Measurements from ENCODE around the gene CRHR1.

CRHR1 gene

GRCh38 chr17:45756266-45756991 is 27.7 kb upstream of the CRHR1 start:
- DNase-seq = no peak

GRCh38 chr17:45757431-45758218 is 26.5 kb upstream of the CRHR1 start:
- in situ Hi-C loops (cut with HindIII; ENCODE audit: low pct_ligation_motif_present, low pct_unique_long_range_greater_than_20kb, low sequenced_read_pairs) = no loop called here
- no peak for DNase-seq

More at GRCh38 chr17:45756266-45756991, 27.7 kb upstream of the CRHR1 start:
- in situ Hi-C loops (cut with HindIII; ENCODE audit: low pct_ligation_motif_present, low pct_unique_long_range_greater_than_20kb, low sequenced_read_pairs) = no loop called here

GRCh38 chr17:45758544-45758943 is 25.6 kb upstream of the CRHR1 start:
- in situ Hi-C loops (cut with HindIII; ENCODE audit: low pct_ligation_motif_present, low pct_unique_long_range_greater_than_20kb, low sequenced_read_pairs) = no loop called here
- no peak for DNase-seq

GRCh38 chr17:45759761-45760160 is 24.4 kb upstream of the CRHR1 start:
- DNase-seq = no peak
- in situ Hi-C loops (cut with HindIII; ENCODE audit: low pct_ligation_motif_present, low pct_unique_long_range_greater_than_20kb, low sequenced_read_pairs) = no loop called here

- DNase-seq = no peak
- in situ Hi-C loops (cut with HindIII; ENCODE audit: low pct_ligation_motif_present, low pct_unique_long_range_greater_than_20kb, low sequenced_read_pairs) = no loop called here
These were observed 22.1 kb upstream of the CRHR1 start for GRCh38 chr17:45761957-45762565.

- no peak for DNase-seq
- in situ Hi-C loops (cut with HindIII; ENCODE audit: low pct_ligation_motif_present, low pct_unique_long_range_greater_than_20kb, low sequenced_read_pairs) = no loop called here
These were observed 20.9 kb upstream of the CRHR1 start for GRCh38 chr17:45763182-45763581.

- in situ Hi-C loops (cut with HindIII; ENCODE audit: low pct_ligation_motif_present, low pct_unique_long_range_greater_than_20kb, low sequenced_read_pairs) = no loop called here
These were observed 19.6 kb upstream of the CRHR1 start for GRCh38 chr17:45764479-45764878.

GRCh38 chr17:45768000-45768399 is 16.1 kb upstream of the CRHR1 start:
- no peak for DNase-seq
- in situ Hi-C loops (cut with HindIII; ENCODE audit: low pct_ligation_motif_present, low pct_unique_long_range_greater_than_20kb, low sequenced_read_pairs) = no loop called here

More at GRCh38 chr17:45764479-45764878, 19.6 kb upstream of the CRHR1 start:
- no peak for DNase-seq

- in situ Hi-C loops (cut with HindIII; ENCODE audit: low pct_ligation_motif_present, low pct_unique_long_range_greater_than_20kb, low sequenced_read_pairs) = no loop called here
- no peak for DNase-seq
These were observed 13.4 kb upstream of the CRHR1 start for GRCh38 chr17:45770632-45771270.

GRCh38 chr17:45771271-45771959 is 12.7 kb upstream of the CRHR1 start:
- DNase-seq = no peak
- in situ Hi-C loops (cut with HindIII; ENCODE audit: low pct_ligation_motif_present, low pct_unique_long_range_greater_than_20kb, low sequenced_read_pairs) = no loop called here

GRCh38 chr17:45775148-45775547 is 9.0 kb upstream of the CRHR1 start:
- no peak for DNase-seq
- in situ Hi-C loops (cut with HindIII; ENCODE audit: low pct_ligation_motif_present, low pct_unique_long_range_greater_than_20kb, low sequenced_read_pairs) = no loop called here

- in situ Hi-C loops (cut with HindIII; ENCODE audit: low pct_ligation_motif_present, low pct_unique_long_range_greater_than_20kb, low sequenced_read_pairs) = no loop called here
- DNase-seq = peak; percentile 69
These were observed 8.5 kb upstream of the CRHR1 start for GRCh38 chr17:45775576-45776011.

- no peak for DNase-seq
- in situ Hi-C loops (cut with HindIII; ENCODE audit: low pct_ligation_motif_present, low pct_unique_long_range_greater_than_20kb, low sequenced_read_pairs) = no loop called here
These were observed 7.2 kb upstream of the CRHR1 start for GRCh38 chr17:45776896-45777295.

GRCh38 chr17:45777388-45777787 is 6.7 kb upstream of the CRHR1 start:
- in situ Hi-C loops (cut with HindIII; ENCODE audit: low pct_ligation_motif_present, low pct_unique_long_range_greater_than_20kb, low sequenced_read_pairs) = no loop called here
- no peak for DNase-seq

GRCh38 chr17:45780921-45781320 is 3.2 kb upstream of the CRHR1 start:
- DNase-seq = no peak
- in situ Hi-C loops (cut with HindIII; ENCODE audit: low pct_ligation_motif_present, low pct_unique_long_range_greater_than_20kb, low sequenced_read_pairs) = no loop called here

- in situ Hi-C loops (cut with HindIII; ENCODE audit: low pct_ligation_motif_present, low pct_unique_long_range_greater_than_20kb, low sequenced_read_pairs) = no loop called here
- no peak for DNase-seq
These were observed 1.1 kb upstream of the CRHR1 start for GRCh38 chr17:45782889-45783592.

GRCh38 chr17:45783593-45784292 is 377 bp upstream of the CRHR1 start:
- in situ Hi-C loops (cut with HindIII; ENCODE audit: low pct_ligation_motif_present, low pct_unique_long_range_greater_than_20kb, low sequenced_read_pairs) = no loop called here
- peak; percentile 10 for DNase-seq

All from ACHN (cell line).